PC-9 (cell line): Measurements from ENCODE around the gene FPR1.

ENCODE experiments used
- EZH2 ChIP-seq: fragments of 200-600 bp; sonication (generic); IDR thresholded peaks from 2 replicates; pipeline ENCODE4 v1.8.0; 2017; ENCODE audit warnings: antibody characterized with exemption, low read depth
- TF ChIP-seq, protein P1 (sequence below): fragments of 200-600 bp; sonication (generic); conservative IDR thresholded peaks from 2 replicates; pipeline ENCODE4 v1.6.1; 2017; ENCODE audit warnings: mixed run types, antibody characterized with exemption, mild to moderate bottlenecking, moderate library complexity

- no peak for TF ChIP-seq EZH2
- TF ChIP-seq, protein P1, sequence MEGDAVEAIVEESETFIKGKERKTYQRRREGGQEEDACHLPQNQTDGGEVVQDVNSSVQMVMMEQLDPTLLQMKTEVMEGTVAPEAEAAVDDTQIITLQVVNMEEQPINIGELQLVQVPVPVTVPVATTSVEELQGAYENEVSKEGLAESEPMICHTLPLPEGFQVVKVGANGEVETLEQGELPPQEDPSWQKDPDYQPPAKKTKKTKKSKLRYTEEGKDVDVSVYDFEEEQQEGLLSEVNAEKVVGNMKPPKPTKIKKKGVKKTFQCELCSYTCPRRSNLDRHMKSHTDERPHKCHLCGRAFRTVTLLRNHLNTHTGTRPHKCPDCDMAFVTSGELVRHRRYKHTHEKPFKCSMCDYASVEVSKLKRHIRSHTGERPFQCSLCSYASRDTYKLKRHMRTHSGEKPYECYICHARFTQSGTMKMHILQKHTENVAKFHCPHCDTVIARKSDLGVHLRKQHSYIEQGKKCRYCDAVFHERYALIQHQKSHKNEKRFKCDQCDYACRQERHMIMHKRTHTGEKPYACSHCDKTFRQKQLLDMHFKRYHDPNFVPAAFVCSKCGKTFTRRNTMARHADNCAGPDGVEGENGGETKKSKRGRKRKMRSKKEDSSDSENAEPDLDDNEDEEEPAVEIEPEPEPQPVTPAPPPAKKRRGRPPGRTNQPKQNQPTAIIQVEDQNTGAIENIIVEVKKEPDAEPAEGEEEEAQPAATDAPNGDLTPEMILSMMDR, result no peak
Observed at GRCh38 chr19:51761696-51762095, 10.0 kb upstream of the FPR1 start.
